NCI-H1694 (cell line): ENCODE data around the gene NCOA1.
A peak's percentile ranks its signal among the peaks of the same experiment; 100 is the strongest.

Source experiments
- DNase-seq: peaks from one replicate; lab custom pipeline; 2025; lab: John Stamatoyannopoulos, UW

NCOA1 gene

DNA sequence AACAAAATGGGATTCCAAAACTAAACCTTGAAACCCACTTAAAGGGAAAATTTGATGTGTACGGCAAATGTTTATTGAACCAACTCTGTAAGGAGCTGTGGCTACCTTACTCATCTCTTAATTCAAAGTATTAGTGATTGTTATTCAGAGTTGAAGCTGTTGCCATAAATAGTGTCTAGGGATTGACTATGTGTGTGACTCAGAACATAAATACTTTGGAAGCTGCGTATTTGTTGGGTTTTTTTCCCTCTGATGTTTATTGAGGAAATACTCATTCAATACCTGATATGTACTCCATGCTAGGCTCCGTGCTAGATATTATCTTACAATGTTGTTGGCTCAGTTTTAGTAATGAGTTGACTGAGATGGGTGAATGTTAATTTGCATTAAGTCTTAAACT, 211.7 kb downstream of the NCOA1 start:
- no peak for DNase-seq

DNA sequence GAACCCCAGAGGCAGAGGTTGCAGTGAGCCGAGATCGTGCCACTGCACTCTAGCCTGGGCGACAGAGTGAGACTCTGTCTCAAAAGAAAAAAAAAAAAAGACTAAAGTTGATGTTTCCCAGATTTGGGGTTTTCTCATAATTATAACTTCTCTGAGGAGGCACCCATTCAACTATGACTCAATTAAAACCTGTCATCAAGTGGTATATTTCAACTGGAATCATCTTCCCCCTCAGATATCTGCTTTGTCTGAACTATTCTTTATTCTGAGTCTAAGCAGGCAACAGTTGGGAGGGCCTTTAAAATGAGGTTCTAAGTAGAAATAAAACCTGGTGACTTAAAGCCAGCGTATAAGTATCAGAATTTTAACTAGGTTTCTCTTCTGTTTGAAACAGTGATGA, 213.6 kb downstream of the NCOA1 start:
- DNase-seq, result no peak

DNA sequence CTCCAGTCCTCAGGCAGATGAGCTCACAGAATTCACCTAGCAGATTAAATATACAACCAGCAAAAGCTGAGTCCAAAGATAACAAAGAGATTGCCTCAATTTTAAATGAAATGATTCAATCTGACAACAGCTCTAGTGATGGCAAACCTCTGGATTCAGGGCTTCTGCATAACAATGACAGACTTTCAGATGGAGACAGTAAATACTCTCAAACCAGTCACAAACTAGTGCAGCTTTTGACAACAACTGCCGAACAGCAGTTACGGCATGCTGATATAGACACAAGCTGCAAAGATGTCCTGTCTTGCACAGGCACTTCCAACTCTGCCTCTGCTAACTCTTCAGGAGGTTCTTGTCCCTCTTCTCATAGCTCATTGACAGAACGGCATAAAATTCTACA, 216.1 kb downstream of the NCOA1 start:
- no peak for DNase-seq

DNA sequence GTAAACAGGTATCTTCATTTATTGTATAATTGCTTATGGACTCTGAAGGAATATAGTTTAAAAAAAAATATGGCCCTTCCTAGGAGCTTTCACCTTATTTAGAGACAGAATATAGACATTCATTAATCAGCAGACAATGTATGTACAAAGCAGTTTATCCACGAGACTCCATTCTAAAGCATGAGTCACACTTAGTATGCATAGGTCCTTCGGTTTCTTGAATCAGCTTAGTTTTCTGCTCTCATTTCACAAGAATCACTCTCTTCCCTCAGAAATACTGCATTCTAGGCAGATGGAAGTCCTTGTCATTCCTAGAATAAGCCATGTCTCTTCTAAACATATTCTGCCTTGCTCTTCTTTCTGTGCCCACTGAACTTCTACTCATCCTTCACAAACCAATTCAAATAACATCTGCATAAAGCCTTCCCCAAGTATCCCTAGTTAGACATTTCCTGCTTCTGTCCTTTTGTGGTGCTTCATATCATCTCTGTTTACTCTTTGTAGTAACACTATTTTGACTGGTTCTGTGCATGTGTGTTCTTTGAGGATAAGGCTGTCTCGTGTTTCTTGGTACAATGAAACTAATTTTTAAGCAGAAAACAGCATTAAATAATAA, 217.6 kb downstream of the NCOA1 start:
- no peak for DNase-seq

DNA sequence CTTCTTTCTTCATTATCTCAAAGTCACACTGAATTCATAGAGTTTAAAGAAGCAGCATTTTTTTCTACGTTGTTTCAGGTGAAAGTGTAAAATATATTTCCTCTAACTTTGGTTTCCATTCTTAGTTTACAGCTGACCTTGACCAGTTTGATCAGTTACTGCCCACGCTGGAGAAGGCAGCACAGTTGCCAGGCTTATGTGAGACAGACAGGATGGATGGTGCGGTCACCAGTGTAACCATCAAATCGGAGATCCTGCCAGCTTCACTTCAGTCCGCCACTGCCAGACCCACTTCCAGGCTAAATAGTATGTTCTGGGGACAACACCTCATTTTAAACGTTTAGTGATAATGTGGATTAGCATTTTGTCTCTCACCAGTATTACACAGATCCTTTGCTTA, 219.8 kb downstream of the NCOA1 start:
- DNase-seq, result no peak

DNA sequence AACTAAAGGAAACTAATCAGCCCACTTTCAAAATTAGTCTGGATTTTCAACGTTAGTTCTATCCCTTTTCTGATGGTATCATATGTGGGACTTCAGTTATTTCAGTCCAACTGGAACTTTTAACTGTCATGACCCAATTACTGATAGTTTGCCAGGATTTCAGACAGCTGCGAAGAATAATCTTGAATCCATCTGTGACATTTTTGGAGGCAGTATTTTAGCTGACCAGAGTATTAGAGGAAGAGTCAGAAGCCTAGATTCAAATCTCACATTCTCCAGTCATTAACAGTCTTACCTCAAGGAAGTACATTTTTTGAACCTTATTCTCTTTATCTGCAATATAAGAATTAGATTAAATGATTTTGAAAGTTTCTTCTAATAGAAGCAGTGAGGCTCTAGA, 220.8 kb downstream of the NCOA1 start:
- DNase-seq, result no peak

DNA sequence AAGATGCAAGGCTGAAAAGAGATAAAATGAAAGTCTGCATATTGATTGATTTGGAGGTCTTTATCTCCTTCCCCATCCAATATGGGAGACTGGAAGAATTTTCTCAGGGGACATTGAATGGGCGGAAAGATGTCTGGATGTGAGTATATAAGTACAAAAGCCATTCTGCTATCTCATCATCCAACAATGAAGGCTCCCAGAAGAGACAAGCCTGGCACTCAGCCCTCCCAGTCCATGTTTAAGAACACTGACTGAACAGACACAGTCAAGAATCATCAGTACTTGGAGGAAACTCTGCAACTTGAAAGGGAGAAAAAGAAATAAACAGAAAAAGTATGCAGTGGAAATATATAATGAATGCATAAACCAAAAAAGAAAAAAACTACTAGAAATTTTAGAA, 221.2 kb downstream of the NCOA1 start:
- no peak for DNase-seq

DNA sequence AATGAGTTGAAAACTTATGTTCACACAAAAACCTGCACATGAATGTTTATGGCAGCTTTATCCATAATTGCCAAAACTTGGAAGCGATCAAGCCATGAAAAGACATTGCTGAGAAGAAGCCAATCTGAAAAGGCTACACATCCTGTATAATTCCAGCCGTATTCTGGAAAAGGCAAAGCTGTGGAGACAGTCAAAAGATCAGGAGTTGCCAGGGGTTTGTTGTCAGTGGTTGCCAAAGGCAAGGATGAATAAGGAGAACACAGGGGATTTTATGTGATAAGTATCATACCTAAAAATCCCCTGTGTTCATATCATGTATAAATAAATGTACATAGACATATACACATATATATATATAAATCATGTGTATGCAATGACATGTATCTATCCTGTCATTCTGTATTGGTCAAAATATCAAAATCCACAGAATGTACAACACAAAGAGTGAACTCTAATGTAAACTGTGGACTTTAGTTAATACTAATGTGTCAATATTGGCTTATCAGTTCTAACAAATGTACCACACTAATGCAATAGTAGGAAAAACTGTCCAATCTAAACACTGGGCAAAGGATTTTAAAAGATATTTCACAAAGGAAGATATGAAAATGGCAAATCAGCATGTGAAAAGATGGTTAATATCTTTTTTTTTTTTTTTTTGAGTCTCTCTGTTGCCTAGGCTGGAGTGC, 226.4 kb downstream of the NCOA1 start:
- DNase-seq, result no peak

DNA sequence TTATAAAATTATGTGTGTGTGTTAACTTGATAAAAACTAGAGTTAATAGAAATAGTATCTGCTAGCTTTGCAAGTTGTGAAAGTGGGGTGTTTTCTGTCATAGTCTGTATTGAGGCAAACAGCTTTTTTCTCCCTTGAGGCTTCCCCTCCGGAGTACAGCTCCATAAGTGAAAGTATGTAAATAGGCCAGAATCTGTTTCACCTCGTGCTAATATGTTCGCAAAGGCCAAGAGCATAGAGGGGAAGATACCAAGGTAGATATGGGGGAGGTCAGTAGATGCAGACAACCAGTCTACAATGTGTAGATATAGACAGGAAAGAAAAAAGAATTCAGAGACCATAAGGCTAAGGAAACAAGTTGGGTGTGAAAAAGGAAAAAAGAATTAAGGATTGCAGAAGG, 229.3 kb downstream of the NCOA1 start:
- no peak for DNase-seq

DNA sequence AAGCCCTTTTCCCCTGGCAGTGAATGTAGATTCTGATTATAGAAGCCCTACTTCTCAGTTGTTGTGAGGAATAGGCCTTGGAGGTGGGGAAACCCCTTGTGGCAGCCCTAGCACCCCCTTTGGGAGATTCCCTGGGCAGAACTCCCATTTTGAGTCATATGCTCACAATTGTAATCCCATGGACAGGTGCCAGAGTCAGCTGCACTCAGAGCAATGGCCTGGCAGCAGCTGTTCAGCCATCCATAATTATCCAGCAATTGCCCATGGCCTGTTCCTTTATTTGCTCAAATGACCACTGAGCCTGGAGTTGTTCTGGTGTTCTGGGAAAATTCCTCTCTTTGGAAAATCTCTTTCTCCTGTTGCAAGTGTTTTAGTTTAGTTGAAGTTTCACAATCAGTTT, 230.4 kb downstream of the NCOA1 start:
- DNase-seq, result peak; percentile 44

DNA sequence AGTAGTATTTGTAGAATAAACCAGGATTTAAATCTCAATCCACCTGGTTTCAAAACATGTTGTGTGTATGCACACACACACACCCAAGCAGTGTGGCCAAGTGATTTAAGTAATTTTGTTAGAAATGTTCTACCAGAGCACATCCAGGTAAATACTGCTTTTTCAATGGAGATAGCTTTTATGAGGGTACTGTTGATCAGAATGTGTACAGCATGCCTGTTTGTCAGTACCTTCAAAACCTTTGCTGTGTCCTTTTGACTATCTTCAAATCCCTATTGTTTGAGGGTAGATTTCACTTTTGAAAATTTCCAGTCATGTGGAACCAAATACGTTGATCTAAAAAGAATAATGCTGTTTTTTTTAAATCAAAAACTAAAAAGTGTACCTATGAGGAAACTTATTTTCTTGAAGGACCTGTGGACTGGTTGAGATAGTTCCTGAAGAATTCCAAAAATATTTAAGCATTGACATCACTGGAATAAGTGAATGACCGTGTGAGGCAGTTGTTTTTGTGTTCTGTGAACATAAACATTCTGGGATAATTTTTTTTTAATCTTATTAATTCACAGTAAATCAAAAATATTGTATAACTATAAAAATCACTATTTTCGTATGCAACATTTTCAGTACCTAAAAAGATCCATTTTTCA, 231.2 kb downstream of the NCOA1 start:
- DNase-seq, result no peak

DNA sequence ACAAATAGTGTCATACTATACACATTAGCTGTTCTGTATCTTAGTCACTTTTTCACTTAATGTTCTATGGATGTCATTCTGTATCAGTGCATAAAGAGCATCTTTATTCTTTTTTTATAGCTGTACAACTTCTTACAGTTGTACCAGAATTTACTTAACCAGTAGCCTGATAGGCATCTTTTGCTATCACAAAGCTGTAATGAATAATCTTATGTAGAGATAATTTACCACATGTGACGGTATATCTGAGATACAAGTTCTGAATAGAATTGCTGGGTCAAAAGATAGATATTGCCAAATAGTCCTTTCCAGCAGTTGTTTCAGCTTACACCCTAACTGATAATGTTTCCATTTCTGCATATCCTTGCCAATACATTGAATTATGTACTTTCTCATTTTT, 232.1 kb downstream of the NCOA1 start:
- DNase-seq, result no peak

DNA sequence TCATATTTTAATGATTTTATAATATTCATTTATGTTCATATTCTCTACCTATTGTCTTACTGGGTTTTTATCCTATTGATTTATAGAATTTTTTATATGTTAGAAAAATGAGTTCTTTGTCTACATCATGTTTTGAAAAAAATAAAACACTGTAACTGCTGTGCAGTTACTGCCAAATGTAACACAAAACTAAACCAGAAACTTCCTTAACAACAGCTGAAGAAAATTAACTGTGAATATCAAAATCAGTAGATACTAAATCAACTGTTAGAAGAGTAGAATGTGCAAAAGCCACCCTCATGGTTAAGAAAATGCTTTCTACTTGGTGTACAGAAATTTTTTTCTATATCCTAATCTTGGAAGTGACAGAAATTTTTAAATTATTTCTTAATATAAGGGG, 232.6 kb downstream of the NCOA1 start:
- DNase-seq, result no peak

DNA sequence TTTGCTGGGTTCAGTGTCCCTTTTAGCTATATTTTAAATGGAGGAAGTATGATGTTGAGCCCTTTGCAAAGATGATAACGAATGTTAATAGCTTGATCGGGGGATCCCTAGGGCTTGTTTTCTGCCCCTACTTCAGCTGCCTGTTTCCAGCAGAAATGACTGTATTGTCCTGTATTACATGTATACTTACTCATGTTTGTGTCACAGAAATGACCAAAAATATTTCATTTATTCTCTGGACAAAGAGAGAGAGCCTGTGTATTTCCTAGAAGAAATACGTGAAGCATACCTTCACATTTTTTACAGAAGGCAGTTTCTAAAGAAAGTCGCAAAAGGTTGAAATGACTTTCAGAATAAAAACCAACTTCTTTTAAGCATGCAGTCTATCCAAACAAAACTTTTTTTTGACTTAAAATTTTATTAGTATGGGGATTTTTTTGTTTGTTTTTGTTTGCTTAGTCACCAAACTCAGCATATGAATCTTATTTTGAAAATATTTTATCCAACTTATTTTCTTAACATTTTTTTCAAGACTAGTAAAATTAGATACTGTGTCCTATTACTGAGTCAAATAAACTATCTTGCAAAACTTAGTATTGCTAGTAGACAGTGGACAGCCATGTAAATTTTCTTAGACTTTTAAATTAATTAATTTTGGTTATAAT, 233.2 kb downstream of the NCOA1 start:
- DNase-seq, result no peak

DNA sequence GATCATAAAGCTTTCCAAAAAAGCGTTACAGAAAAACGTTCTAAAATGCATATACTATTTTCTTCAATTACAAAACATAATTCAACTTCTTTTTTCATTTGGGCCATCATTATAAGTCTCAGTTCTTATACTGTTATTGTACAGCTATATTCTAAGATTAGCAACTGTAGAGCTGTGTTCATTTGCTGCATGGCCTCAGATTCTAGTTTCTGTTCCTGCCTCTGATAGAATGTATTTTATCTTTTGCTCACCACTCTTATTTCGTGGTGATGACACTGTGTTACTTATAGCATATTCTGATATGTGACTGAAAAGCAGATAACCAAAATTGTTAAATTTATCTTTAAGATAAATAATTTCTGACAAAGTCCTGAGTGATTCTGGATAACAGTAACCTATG, 234.9 kb downstream of the NCOA1 start:
- no peak for DNase-seq

DNA sequence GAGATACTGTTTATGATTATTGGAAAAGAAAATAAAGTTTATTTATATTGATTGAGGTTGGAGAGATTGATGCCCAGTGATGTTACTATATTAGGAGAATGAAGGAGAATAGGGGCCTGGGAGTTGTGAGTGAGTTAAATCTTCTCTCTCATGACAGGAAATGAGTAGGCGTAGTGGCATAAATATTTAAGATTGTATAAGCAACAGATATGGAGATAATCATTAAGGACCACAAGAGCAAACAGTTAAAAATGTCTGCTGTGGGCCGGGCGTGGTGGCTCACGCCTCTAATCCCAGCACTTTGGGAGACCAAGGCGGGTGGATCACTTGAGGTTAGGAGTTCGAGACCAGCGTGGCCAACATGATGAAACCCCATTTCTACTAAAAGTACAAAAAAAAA, 239.4 kb downstream of the NCOA1 start:
- DNase-seq, result no peak

DNA sequence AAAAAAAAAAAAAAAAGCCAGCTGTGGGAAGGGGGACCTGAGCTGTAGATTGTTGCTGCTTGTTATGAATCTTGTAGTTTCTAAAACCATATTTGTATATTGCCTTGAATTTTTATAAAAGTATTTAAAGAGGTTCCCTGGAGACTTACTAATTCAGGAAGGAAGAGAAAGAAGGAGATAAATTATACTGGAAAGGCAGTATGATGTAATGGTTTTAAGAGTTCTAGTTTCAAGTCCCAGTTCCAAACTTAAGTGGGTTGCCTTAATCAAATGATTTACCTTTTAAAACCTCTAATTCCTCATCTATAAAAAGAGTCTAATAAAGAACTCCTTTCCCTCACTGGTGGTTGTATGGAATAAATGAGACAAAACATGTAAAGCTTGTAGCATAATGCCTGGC, 240.0 kb downstream of the NCOA1 start:
- no peak for DNase-seq

DNA sequence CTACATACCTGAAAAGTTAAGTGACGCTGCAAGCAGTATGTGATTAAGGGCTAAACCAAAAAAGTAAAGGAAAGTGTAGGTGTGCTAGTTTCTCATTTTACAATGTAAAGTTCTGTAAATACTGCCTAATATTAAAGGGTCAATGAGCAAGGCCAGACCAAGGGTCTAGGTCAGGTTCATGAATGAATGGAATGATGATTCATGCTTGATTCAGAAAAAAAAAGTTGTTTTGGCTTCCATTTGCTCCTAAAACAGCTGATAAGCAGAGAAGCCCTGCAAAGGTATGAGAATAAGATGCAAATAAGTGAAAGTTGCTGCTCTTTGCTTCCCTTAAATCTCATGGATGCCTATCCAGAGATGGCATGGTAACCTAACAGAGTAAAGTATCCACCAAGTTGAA, 240.9 kb downstream of the NCOA1 start:
- no peak for DNase-seq

DNA sequence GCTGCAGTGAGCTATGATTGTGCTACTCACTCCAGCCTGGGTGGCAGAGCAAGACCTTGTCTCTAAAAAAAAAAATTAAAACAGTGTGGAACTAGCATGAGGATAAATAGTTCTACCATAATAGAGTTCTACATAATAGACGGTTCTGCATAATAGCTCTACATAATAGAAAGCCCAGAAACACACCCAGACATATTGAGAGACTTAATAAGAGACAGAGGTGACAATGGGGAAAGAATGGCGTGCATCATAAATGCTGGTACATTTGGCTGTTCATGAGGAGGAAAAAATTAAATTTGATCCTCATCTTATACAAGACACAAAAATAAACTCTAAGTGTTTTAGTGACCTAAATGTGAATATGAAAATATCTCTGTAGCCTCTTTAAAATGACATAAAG, 243.7 kb downstream of the NCOA1 start:
- no peak for DNase-seq

DNA sequence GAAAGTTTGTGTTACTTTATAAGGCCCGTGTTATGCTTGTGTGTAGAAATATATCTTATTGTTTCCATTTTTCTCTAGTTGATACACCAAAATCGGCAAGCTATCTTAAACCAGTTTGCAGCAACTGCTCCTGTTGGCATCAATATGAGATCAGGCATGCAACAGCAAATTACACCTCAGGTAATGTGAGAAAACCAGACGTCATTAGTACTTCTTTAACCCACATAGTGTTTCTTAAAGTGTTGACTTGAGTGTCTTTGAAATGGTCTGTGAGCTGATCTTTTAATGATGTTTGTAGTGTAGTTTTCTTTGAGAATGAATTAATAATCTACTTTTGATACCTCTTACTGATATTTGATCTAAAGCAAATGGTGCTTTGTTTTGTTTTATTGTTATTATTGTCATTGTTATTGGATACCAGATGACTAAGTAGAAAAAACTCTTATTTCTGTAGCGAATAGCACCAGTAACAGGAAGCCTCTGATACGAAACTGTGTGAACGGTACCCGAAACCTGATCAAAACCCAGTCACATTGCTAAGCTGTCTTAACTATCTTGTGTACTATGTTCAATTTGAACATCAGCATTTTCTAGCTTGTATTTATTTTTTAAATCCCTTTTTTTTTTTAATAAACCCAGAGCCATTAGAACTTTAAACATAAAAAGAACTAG, 248.4 kb downstream of the NCOA1 start:
- no peak for DNase-seq

DNA sequence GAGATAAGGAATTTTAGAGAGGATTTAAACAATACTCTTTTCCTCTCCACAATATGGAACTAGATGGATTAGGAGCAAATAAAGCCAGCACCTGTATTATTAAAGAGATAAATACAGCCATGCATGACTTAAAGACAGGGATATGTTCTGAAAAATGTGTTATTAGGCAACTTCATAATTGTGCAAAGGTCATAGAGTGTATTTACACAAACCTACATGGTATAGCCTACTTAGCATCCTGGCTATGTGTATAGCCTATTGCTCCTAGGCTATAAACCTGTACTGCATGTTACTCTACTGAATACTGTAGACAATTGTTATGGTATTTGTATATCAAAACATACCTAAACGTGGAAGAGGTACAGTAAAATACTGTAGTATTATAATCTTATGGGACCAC, 249.1 kb downstream of the NCOA1 start:
- DNase-seq, result no peak

DNA sequence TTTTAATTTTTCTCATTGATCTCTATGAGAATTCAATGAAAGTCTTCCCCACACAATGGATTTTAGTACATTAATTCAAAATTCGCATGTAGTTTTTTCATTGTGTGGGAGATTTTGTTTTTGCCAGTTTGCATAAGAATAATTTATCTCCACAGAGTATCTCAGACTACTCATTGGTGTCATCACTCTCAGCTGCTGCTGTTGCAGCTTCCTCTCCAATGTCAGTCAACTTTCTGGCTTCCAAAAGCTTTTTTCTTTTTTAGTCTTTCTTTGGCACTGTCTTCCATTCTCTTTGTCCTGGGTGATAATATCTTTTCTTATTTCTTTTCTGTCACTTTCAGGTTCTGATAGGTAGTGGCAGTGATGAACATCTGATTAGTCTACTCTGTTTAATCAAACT, 251.7 kb downstream of the NCOA1 start:
- no peak for DNase-seq

DNA sequence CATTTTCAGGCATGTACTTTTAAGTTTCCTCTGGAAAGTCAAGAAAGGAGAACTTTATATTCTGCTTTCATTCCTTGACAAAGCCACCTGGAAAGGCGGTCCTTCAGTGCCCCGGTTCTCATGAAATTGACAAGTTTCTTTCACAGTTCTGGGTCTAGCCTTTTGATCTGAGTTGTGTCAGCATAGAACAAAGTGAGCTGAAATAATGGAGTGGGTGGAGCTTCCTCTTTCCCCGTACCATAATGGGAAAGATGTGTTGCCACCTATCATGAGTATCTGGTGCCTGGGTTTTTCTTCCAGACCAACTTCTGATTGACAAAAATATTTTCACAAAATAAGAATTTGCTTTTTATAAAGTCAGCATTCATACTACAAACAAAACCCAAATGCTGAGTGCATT, 252.9 kb downstream of the NCOA1 start:
- no peak for DNase-seq
